ENCODE results near the gene FHOD1. TPM values are rescaled to one million over a fixed set of nuclear protein-coding genes. Genes with fewer than 3 reads are reported as not detected.

The FHOD1 gene
- total and polyA plus RNA-seq, 9 of the 15 experiments (the other 6 are each of a cell fraction or from before 2014, with no cell fraction given) = 18.7 to 126 (median 32.3) TPM

GRCh38 chr16:67287960-67288359, 40.7 kb upstream of the FHOD1 start:
- in situ Hi-C loops (cut with MboI) = no loop called here
- no peak for ATAC-seq
- CTCF ChIA-PET (ENCODE audit: low intra/inter-chr PET ratio) = no interaction called here

More at GRCh38 chr16:67287960-67288359, 40.7 kb upstream of the FHOD1 start:
- Histone ChIP-seq H4K20me1 (replicated peaks; ENCODE audit: control insufficient read depth, insufficient read depth, low read length) (no peaks in the 10 kb centered on the region), H3K79me2 (ENCODE audit: control insufficient read depth, insufficient read depth, low read length) (no peaks in the 10 kb centered on the region), H3K36me3 (ENCODE audit: control insufficient read depth, insufficient read depth, low read length) (peaks cover 15% of the 10 kb centered on the region; the same call in 2 of the 3 replicates), H3K9me3 (replicated peaks; ENCODE audit: control insufficient read depth, insufficient read depth, low read depth, low read length) (no peaks in the 10 kb centered on the region), H3K4me1 (replicated peaks in 1 of 2; ENCODE audit: control insufficient read depth in 2 of 2, insufficient read depth in 2 of 2, low read length in 2 of 2) (peaks cover 0 to 19% of the 10 kb centered on the region in 2 experiments; a peak in 1 of 5 replicates), H2AFZ (ENCODE audit: low read depth, low read length) (no peak overlapping the region), H3K4me2 (ENCODE audit: insufficient read depth, low read length) (no peak overlapping the region), H3K27ac (ENCODE audit: extremely low read depth, low read depth, low read length) (no peak overlapping the region), H3K9ac (ENCODE audit: insufficient read depth in 1 of 2, low read depth in 2 of 2, low read length in 2 of 2) (no peak overlapping the region), H3K9me1 (ENCODE audit: control insufficient read depth, insufficient read depth, low read length) (peaks cover 4% of the 10 kb centered on the region), H3K4me3 (no peak overlapping the region), H3K27me3 (ENCODE audit: control insufficient read depth in 2 of 2, insufficient read depth in 2 of 2, low read length in 2 of 2) (no peaks in the 10 kb centered on the region)
- no TSS peak for BruUV-seq (replicated peaks)
- POLR2A ChIA-PET = interaction anchor here (0.5 to 1.1 kb wide), 3 partner anchors 8 to 193 kb away, joined by 3 to 4 read pairs (median 3); no protein-coding TSS in a partner anchor
- TF ChIP-seq ZBTB7A (IDR thresholded peaks at IDR 0.05; ENCODE audit: borderline replicate concordance, control insufficient read depth, low read depth, low read length) (no peak), ZNF311 (CRISPR knock-in tag; IDR thresholded peaks at IDR 0.05) (no peak), HBP1 (CRISPR knock-in tag; IDR thresholded peaks at IDR 0.05) (no peak), ZNF263 (CRISPR knock-in tag; IDR thresholded peaks at IDR 0.05; ENCODE audit: borderline replicate concordance) (no peak), PRDM10 (IDR thresholded peaks at IDR 0.05; ENCODE audit: partially characterized antibody) (no peak), FOXO4 (CRISPR knock-in tag; IDR thresholded peaks at IDR 0.05) (no peak), ZC3H4 (CRISPR knock-in tag; IDR thresholded peaks at IDR 0.05; ENCODE audit: borderline replicate concordance) (no peak), CAMTA2 (CRISPR knock-in tag; conservative IDR thresholded peaks at IDR 0.05) (no peak), CREBBP (IDR thresholded peaks at IDR 0.05; ENCODE audit: low read depth, low read length) (no peak)
- TF ChIP-seq, protein P1, sequence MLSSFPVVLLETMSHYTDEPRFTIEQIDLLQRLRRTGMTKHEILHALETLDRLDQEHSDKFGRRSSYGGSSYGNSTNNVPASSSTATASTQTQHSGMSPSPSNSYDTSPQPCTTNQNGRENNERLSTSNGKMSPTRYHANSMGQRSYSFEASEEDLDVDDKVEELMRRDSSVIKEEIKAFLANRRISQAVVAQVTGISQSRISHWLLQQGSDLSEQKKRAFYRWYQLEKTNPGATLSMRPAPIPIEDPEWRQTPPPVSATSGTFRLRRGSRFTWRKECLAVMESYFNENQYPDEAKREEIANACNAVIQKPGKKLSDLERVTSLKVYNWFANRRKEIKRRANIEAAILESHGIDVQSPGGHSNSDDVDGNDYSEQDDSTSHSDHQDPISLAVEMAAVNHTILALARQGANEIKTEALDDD (IDR thresholded peaks at IDR 0.05) = no peak
- TF ChIP-seq, protein P2, sequence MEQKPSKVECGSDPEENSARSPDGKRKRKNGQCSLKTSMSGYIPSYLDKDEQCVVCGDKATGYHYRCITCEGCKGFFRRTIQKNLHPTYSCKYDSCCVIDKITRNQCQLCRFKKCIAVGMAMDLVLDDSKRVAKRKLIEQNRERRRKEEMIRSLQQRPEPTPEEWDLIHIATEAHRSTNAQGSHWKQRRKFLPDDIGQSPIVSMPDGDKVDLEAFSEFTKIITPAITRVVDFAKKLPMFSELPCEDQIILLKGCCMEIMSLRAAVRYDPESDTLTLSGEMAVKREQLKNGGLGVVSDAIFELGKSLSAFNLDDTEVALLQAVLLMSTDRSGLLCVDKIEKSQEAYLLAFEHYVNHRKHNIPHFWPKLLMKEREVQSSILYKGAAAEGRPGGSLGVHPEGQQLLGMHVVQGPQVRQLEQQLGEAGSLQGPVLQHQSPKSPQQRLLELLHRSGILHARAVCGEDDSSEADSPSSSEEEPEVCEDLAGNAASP (IDR thresholded peaks at IDR 0.05) = no peak
- FAIRE-seq (no peak), DNase-seq (ENCODE audit: extremely low read depth in 1 of 4, low spot score in 3 of 4) (no peak)
- intact Hi-C loops (cut with micrococcal nuclease) = no loop called here
- WGBS (ENCODE audit: insufficient coverage, low coverage, missing lambda C conversion rate) = 89% methylated on average over 12 of the region's 14 CpGs

Data from K562 (cell line).